ENCODE results near the gene AMFR. TPM values are rescaled to one million over a fixed set of nuclear protein-coding genes. Genes with fewer than 3 reads are reported as not detected.

The AMFR gene
- total RNA-seq, 3 donors from 2014 or later (not counting 1 experiment from before 2014, with no cell fraction given), result 58.4 to 87.1 (median 71.7) TPM

- Mint-ChIP-seq H3K4me1 (no peaks in the 10 kb centered on the region), H3K36me3 (no peaks in the 10 kb centered on the region)
Observed at GRCh38 chr16:56343661-56344517, 81.5 kb downstream of the AMFR start.

GRCh38 chr16:56341656-56342399 lies 83.5 kb downstream of the AMFR start:
- H3K27ac Mint-ChIP-seq, result no peak overlapping the region
- no peaks in the 10 kb centered on the region for H3K36me3 Mint-ChIP-seq
- H3K9me3 ChIP-seq (ENCODE audit: control insufficient read depth, insufficient read depth, low read length), result no peaks in the 10 kb centered on the region
- no peak overlapping the region for H3K4me3 ChIP-seq (ENCODE audit: low read length)
- intact Hi-C loops (cut with micrococcal nuclease), result no loop called here
- TF ChIP-seq CTCF (IDR thresholded peaks at IDR 0.05), result no peak
- DNase-seq (no peak), ATAC-seq (no peak)
- H3K4me1 Mint-ChIP-seq, result no peaks in the 10 kb centered on the region
- WGBS (ENCODE audit: insufficient coverage), result 78% methylated on average over 9 of the region's 9 CpGs
- no peaks in the 10 kb centered on the region for H3K9me3 Mint-ChIP-seq
- no peaks in the 10 kb centered on the region for H3K4me1 ChIP-seq (ENCODE audit: control insufficient read depth, insufficient read depth, low read length)
- no peaks in the 10 kb centered on the region for H3K27me3 ChIP-seq (ENCODE audit: control insufficient read depth, insufficient read depth, low read length)
- no peak overlapping the region for H3K27ac ChIP-seq (ENCODE audit: low read length)
- H3K36me3 ChIP-seq (ENCODE audit: control insufficient read depth, insufficient read depth, low read length), result no peaks in the 10 kb centered on the region
- H3K4me3 Mint-ChIP-seq, result no peak overlapping the region
- H3K27me3 Mint-ChIP-seq (ENCODE audit: low read depth in 2 of 2), result no peaks in the 10 kb centered on the region

More at GRCh38 chr16:56343661-56344517, 81.5 kb downstream of the AMFR start:
- Histone ChIP-seq H3K27me3 (ENCODE audit: control insufficient read depth, insufficient read depth, low read length) (no peaks in the 10 kb centered on the region), H3K36me3 (ENCODE audit: control insufficient read depth, insufficient read depth, low read length) (no peaks in the 10 kb centered on the region), H3K4me1 (ENCODE audit: control insufficient read depth, insufficient read depth, low read length) (no peaks in the 10 kb centered on the region), H3K9me3 (ENCODE audit: control insufficient read depth, insufficient read depth, low read length) (no peaks in the 10 kb centered on the region), H3K27ac (ENCODE audit: low read length) (no peak overlapping the region), H3K4me3 (ENCODE audit: low read length) (no peak overlapping the region)
- intact Hi-C loops (cut with micrococcal nuclease), result no loop called here
- WGBS (ENCODE audit: insufficient coverage), result 82% methylated on average over 27 of the region's 27 CpGs
- ATAC-seq (no peak), DNase-seq (no peak)
- Mint-ChIP-seq H3K27me3 (ENCODE audit: low read depth in 2 of 2) (no peaks in the 10 kb centered on the region), H3K9me3 (no peaks in the 10 kb centered on the region), H3K27ac (no peak overlapping the region), H3K4me3 (no peak overlapping the region)
- no peak for TF ChIP-seq CTCF (IDR thresholded peaks at IDR 0.05)

- Mint-ChIP-seq H3K4me1 (no peaks in the 10 kb centered on the region), H3K27ac (no peak overlapping the region), H3K9me3 (no peaks in the 10 kb centered on the region), H3K36me3 (no peaks in the 10 kb centered on the region), H3K27me3 (ENCODE audit: low read depth in 2 of 2) (no peaks in the 10 kb centered on the region), H3K4me3 (no peak overlapping the region)
- ATAC-seq (no peak), DNase-seq (no peak)
- H3K27ac ChIP-seq (ENCODE audit: low read length), result no peak overlapping the region
- 85% methylated on average over 17 of the region's 17 CpGs for WGBS (ENCODE audit: insufficient coverage)
- H3K9me3 ChIP-seq (ENCODE audit: control insufficient read depth, insufficient read depth, low read length), result no peaks in the 10 kb centered on the region
- H3K36me3 ChIP-seq (ENCODE audit: control insufficient read depth, insufficient read depth, low read length), result no peaks in the 10 kb centered on the region
- intact Hi-C loops (cut with micrococcal nuclease), result no loop called here
- H3K4me3 ChIP-seq (ENCODE audit: low read length), result no peak overlapping the region
- TF ChIP-seq CTCF (IDR thresholded peaks at IDR 0.05), result no peak
- no peaks in the 10 kb centered on the region for H3K27me3 ChIP-seq (ENCODE audit: control insufficient read depth, insufficient read depth, low read length)
- no peaks in the 10 kb centered on the region for H3K4me1 ChIP-seq (ENCODE audit: control insufficient read depth, insufficient read depth, low read length)
Observed at GRCh38 chr16:56340864-56341365, 84.4 kb downstream of the AMFR start.
